Small intestine (tissue), 7 donors: Measurements from ENCODE around the gene DAND5. TPM values are rescaled to one million over a fixed set of nuclear protein-coding genes. Genes with fewer than 3 reads are reported as not detected.
A peak's percentile ranks its signal among the peaks of the same experiment; 100 is the strongest.
"Not testable (repeated sequence)": the region's sequence is repeated elsewhere in the genome, so short reads cannot be mapped to it uniquely, and the experiment has no call there.

ENCODE experiments used
- DNase-seq, 2 donors: peaks; one replicate each; pipeline versions ENCODE4 v3.0.0 to v3.0.0-alpha.2; 2013
- FAIRE-seq: peaks from 2 replicates; lab custom pipeline; 2012; peaks lifted over from hg19 to GRCh38; lab: Jason Lieb, UNC
- H3K27ac ChIP-seq, 3 donors: one replicate each; pipeline ENCODE4 v1.5.1; 2013; ENCODE audit warnings: low read length in 2 of 3, mild to moderate bottlenecking in 2 of 3, control low read depth in 1 of 3, inconsistent platforms in 1 of 3, low read depth in 1 of 3, moderate library complexity in 1 of 3
- H3K27me3 ChIP-seq, 3 donors: one replicate each; pipeline ENCODE4 v1.6.1; 2013; ENCODE audit warnings: low read length in 3 of 3, inconsistent platforms in 1 of 3; ENCODE audit not compliant: control insufficient read depth in 3 of 3, insufficient read depth in 3 of 3
- H3K36me3 ChIP-seq, 3 donors: one replicate each; pipeline ENCODE4 v1.6.1; 2013; ENCODE audit warnings: low read length in 3 of 3, inconsistent platforms in 1 of 3, low read depth in 1 of 3, mild to moderate bottlenecking in 1 of 3, moderate library complexity in 1 of 3; ENCODE audit not compliant: control insufficient read depth in 3 of 3, insufficient read depth in 2 of 3
- H3K4me1 ChIP-seq, 3 donors: one replicate each; pipeline ENCODE4 v1.6.1; 2013; ENCODE audit warnings: low read length in 2 of 3, inconsistent platforms in 1 of 3, low read depth in 1 of 3, mild to moderate bottlenecking in 1 of 3, moderate library complexity in 1 of 3; ENCODE audit not compliant: control insufficient read depth in 3 of 3, insufficient read depth in 2 of 3
- H3K4me3 ChIP-seq, 3 donors: one replicate each; pipeline ENCODE4 v1.5.1; 2013; ENCODE audit warnings: low read length in 3 of 3, control low read depth in 1 of 3, inconsistent platforms in 1 of 3, low read depth in 1 of 3, mild to moderate bottlenecking in 1 of 3, moderate library complexity in 1 of 3
- H3K9me3 ChIP-seq, 2 donors: one replicate each; pipeline ENCODE4 v1.6.1; 2013; ENCODE audit warnings: low read depth in 1 of 2, low read length in 1 of 2; ENCODE audit not compliant: control insufficient read depth in 2 of 2, insufficient read depth in 1 of 2
- WGBS, 3 donors: extraction: QIAGEN DNeasy Blood & Tissue Kit; methylation state at CpG; one replicate each; pipeline ENCODE4 v1.1.7; 2013; 5-methylcytosine and 5-hydroxymethylcytosine counted together
- polyA plus RNA-seq, 4 donors: library from polyadenylated mRNA; stranded (reverse) in 3 of 4; unstranded in 1 of 4; fragments of 200-250 nt in 3 of 4; fragments of 120-200 nt in 1 of 4; gene quantifications; one replicate each; pipeline versions ENCODE4 v1.2.1 to v1.2.3, GENCODE V29; 2013
- donor health status: healthy with polysubstance abuse.
- donor health status: control.
- donor health status: control.
- donor health status: Bipolar disorder and iron deficiency.
- donor health status: healthy.

The DAND5 gene
- polyA plus RNA-seq, 4 donors, result 0.12 to 0.16 TPM; not detected in 2

GRCh38 chr19:12970070-12970820 is 869 bp downstream of the DAND5 start:
- no peak for FAIRE-seq
- no peak for DNase-seq
- H3K4me1 ChIP-seq, result peaks cover 0 to 5% (median 0%) of the 10 kb centered on the region in 3 donors
- no peaks in the 10 kb centered on the region for H3K27me3 ChIP-seq
- H3K36me3 ChIP-seq, result no peaks in the 10 kb centered on the region
- H3K4me3 ChIP-seq, result no peak overlapping the region
- no peaks in the 10 kb centered on the region for H3K9me3 ChIP-seq
- H3K27ac ChIP-seq, result no peak overlapping the region
- WGBS, 3 donors, result 80 to 91% (median 81%) methylated on average over 7 of the region's 7 CpGs

- H3K4me1 ChIP-seq, result no peaks in the 10 kb centered on the region
- FAIRE-seq, result no peak
- DNase-seq, result no peak
- H3K27ac ChIP-seq, result no peak overlapping the region
- 88 to 91% (median 90%) methylated on average over 16 of the region's 16 CpGs for WGBS, 3 donors
- H3K36me3 ChIP-seq, result no peaks in the 10 kb centered on the region
- peaks cover 0 to 2% (median 0%) of the 10 kb centered on the region in 3 donors for H3K27me3 ChIP-seq
- no peaks in the 10 kb centered on the region for H3K9me3 ChIP-seq
- no peak overlapping the region for H3K4me3 ChIP-seq
Observed at GRCh38 chr19:12973236-12973635, 3.9 kb downstream of the DAND5 start.

GRCh38 chr19:12974301-12975220 is 5.2 kb downstream of the DAND5 start:
- no peak overlapping the region for H3K4me3 ChIP-seq
- peaks cover 0 to 2% (median 0%) of the 10 kb centered on the region in 3 donors for H3K27me3 ChIP-seq
- FAIRE-seq (no peak), DNase-seq (no peak)
- 57 to 61% (median 58%) methylated on average over 14 to 19 of the region's 19 CpGs for WGBS, 3 donors
- no peaks in the 10 kb centered on the region for H3K9me3 ChIP-seq
- no peaks in the 10 kb centered on the region for H3K36me3 ChIP-seq
- no peak overlapping the region for H3K27ac ChIP-seq
- no peaks in the 10 kb centered on the region for H3K4me1 ChIP-seq

- WGBS, 3 donors, result 38 to 65% (median 52%) methylated on average over 14 to 17 of the region's 17 CpGs
- FAIRE-seq (no peak), DNase-seq (no peak)
- Histone ChIP-seq H3K4me1 (no peaks in the 10 kb centered on the region), H3K4me3 (no peak overlapping the region), H3K27ac (no peak overlapping the region), H3K9me3 (no peaks in the 10 kb centered on the region), H3K36me3 (no peaks in the 10 kb centered on the region), H3K27me3 (peaks cover 0 to 2% (median 0%) of the 10 kb centered on the region in 3 donors)
Observed at GRCh38 chr19:12975221-12975741, 5.9 kb downstream of the DAND5 start.

- not testable (repeated sequence) for FAIRE-seq, H3K4me3 ChIP-seq, H3K27ac ChIP-seq, H3K4me1 ChIP-seq, H3K27me3 ChIP-seq, H3K9me3 ChIP-seq, DNase-seq, H3K36me3 ChIP-seq
- WGBS, 3 donors, result 62 to 71% (median 69%) methylated on average over 7 of the region's 7 CpGs
Observed at GRCh38 chr19:12976109-12976508, 6.7 kb downstream of the DAND5 start.

GRCh38 chr19:12979974-12980373 is 10.6 kb downstream of the DAND5 start:
- Histone ChIP-seq H3K9me3 (no peaks in the 10 kb centered on the region), H3K36me3 (no peaks in the 10 kb centered on the region), H3K4me3 (no peak overlapping the region), H3K4me1 (peaks cover 0 to 7% (median 0%) of the 10 kb centered on the region in 3 donors), H3K27me3 (peaks cover 0 to 33% (median 2%) of the 10 kb centered on the region in 3 donors), H3K27ac (no peak overlapping the region)
- WGBS, 3 donors, result 64 to 75% (median 73%) methylated on average over 3 of the region's 3 CpGs
- FAIRE-seq, result no peak
- DNase-seq, result peak in 1 of 2 donors; percentile 24

- H3K9me3 ChIP-seq, result no peaks in the 10 kb centered on the region
- H3K4me3 ChIP-seq, result no peak overlapping the region
- H3K27ac ChIP-seq, result no peak overlapping the region
- DNase-seq (no peak), FAIRE-seq (no peak)
- WGBS, 3 donors, result 73 to 88% (median 82%) methylated on average over 6 of the region's 6 CpGs
- peaks cover 0 to 17% (median 0%) of the 10 kb centered on the region in 3 donors for H3K4me1 ChIP-seq
- H3K27me3 ChIP-seq, result peaks cover 0 to 57% (median 0%) of the 10 kb centered on the region in 3 donors
- no peaks in the 10 kb centered on the region for H3K36me3 ChIP-seq
Observed at GRCh38 chr19:12982648-12983047, 13.3 kb downstream of the DAND5 start.

- no peaks in the 10 kb centered on the region for H3K36me3 ChIP-seq
- FAIRE-seq, result no peak
- H3K9me3 ChIP-seq, result no peaks in the 10 kb centered on the region
- no peak for DNase-seq
- H3K4me1 ChIP-seq, result peaks cover 0 to 17% (median 0%) of the 10 kb centered on the region in 3 donors
- WGBS, 3 donors, result 9 to 51% (median 29%) methylated on average over 9 to 10 of the region's 10 CpGs
- peak overlapping the region in 1 of 3 donors; percentile 3 for H3K4me3 ChIP-seq
- H3K27me3 ChIP-seq, result peaks cover 0 to 62% (median 0%) of the 10 kb centered on the region in 3 donors
- no peak overlapping the region for H3K27ac ChIP-seq
Observed at GRCh38 chr19:12983091-12983490, 13.7 kb downstream of the DAND5 start.
